GM12892 (cell line): ENCODE results near the gene KIF7.

Experiments used
- DNase-seq: peaks from one replicate; pipeline ENCODE4 v3.0.0; 2011; ENCODE audit not compliant: insufficient read length
- FAIRE-seq: peaks from 2 replicates; lab custom pipeline; 2011; peaks lifted over from hg19 to GRCh38; lab: Jason Lieb, UNC
- POLR2A ChIP-seq: IDR thresholded peaks from 2 replicates; pipeline ENCODE4 v1.6.1; 2011; ENCODE audit warnings: low read depth, low read length, control low read depth
- POLR2AphosphoS5 ChIP-seq: IDR thresholded peaks from 2 replicates; pipeline ENCODE4 v1.6.1; 2011; ENCODE audit warnings: low read depth, low read length, control low read depth
- TAF1 ChIP-seq: IDR thresholded peaks from 2 replicates; pipeline ENCODE4 v1.6.1; 2011; ENCODE audit warnings: low read depth, mild to moderate bottlenecking, control low read depth, low read length, borderline replicate concordance

KIF7 gene

DNA sequence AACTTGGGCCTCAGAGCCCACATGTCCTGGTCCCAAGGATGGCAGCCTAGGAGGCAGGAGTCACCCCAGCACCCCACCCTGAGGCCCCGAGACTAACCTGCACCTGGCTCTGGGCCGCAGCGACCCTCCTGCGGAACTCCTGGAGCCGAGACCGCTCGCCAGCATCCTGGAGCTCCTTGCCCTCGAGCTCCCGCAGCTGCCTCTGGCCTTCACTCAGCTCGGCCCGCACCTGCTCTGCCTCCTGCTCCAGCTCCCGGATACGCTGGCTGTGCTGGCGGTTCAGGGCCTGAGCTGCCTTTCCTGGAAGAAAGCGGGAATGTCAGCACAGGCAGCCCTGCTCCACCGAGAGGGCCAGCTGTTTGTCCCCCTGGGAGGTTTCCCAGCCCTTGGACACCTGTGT lies 13.2 kb downstream of the KIF7 start:
- TF ChIP-seq POLR2AphosphoS5 = no peak
- no peak for TF ChIP-seq POLR2A
- no peak for TF ChIP-seq TAF1
- FAIRE-seq (no peak), DNase-seq (no peak)

GRCh38 chr15:89641053-89641452 lies 14.2 kb downstream of the KIF7 start:
- FAIRE-seq (no peak), DNase-seq (no peak)
- TF ChIP-seq POLR2AphosphoS5 (no peak), POLR2A (no peak), TAF1 (no peak)

GRCh38 chr15:89640245-89640644 lies 15.0 kb downstream of the KIF7 start:
- no peak for DNase-seq
- FAIRE-seq = no peak
- TF ChIP-seq POLR2A (no peak), TAF1 (no peak), POLR2AphosphoS5 (no peak)

GRCh38 chr15:89633585-89633984 lies 21.7 kb downstream of the KIF7 start:
- DNase-seq (no peak), FAIRE-seq (no peak)
- TF ChIP-seq TAF1 (no peak), POLR2A (no peak), POLR2AphosphoS5 (no peak)

DNA sequence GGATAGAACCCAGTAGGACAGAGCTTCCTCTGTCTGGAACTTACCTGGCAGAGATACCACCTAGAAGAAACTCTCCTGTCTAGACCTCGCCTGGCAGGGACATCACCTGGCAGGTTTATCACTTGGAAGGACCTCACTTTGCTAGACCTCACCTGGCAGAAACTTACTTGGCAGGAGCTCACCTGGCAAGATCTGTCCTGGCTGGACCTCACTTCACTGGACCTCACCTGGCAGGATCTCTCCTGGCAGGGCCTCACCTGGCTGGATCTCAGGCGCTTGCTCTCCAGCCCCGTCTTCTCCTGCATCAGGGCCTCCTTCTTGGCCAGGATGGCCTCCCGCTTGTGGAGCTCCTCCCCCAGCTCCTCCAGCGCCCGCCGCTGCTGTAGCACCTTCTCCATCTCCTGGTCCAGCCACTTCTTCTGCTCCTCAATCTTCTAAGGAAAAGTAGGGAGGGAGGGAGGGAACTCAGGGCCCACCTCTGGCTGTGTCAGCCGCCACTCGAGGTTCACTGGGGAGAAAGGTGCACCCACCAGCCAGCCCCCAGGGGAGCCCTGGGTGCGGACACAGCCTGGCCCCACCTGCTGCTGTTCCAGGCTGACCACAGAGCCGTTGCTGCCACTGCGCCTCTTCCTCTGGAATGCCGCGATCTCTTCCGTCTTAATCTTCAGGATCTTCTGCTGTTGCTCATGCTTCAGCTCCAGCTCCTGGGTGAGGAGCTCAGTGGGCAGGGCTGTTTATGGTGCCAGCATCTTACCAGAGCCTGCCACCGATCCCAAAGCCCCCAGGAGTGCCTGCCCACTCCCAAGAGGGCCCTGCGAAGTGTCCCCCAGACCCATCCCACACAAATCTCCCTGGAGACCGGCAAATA lies 22.5 kb downstream of the KIF7 start:
- FAIRE-seq = no peak
- DNase-seq = no peak
- no peak for TF ChIP-seq POLR2A

DNA sequence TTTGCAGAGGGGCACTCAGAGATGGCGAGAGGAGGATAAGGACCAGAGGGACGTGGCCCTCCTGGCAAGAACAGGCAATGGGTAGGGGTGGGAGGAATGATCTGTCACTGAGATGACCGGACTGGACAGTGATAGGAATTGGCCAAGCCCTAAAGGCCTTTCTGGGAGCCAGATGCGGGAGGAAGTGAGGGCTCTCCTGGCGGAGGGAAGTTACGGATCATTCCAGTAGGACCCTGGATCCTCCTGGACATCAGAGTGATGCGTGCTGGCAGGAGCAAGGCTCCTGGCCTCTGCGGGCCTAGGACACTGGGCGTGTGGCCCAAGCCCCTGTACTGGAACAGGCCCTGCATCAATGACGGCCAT lies 23.4 kb downstream of the KIF7 start:
- DNase-seq = no peak
- TF ChIP-seq TAF1 = no peak
- TF ChIP-seq POLR2AphosphoS5 = no peak
- no peak for TF ChIP-seq POLR2A
- no peak for FAIRE-seq

DNA sequence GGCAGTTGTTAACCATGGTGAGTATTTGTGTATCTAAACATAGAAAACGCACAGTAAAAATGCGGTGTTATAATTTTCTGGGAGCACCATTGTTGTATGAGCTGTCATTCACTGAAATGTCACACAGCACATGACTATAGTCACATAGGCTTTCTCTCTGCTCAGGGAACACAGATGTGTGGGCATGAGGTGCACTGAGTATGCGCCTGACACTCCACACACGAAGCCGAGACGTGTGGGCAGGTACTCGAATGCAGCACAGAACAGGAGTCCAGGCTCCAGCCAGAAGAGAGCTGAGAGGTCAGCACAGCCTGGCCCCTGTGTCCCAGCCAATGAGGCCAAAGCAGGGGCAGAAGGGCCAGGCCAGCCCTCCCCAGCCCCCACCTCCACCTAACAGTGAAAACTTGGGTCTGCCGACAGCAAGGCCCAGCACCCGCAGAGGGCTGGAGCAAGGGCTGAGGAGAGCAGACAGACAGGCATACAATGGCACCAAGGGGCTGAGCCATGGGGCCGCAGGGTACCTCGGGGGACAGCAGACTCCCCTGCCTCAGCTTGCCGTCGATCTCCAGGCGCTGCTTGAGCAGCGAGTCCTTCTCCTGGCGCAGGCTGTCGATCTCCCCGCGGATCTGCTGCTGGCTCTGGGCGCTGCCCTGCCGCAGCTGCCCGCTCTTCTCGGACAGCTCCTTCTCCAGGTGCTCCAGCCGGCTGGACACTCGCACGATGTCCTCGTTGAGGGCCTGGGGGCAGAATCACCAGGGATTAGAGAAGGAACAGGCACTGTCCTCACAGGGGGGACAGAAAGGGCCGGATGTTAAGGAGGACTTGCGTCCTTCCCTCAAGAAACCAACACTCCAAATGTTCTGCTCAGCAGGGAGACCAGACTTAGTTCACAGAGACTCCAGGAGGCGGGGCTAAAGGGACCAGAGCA lies 24.0 kb downstream of the KIF7 start:
- FAIRE-seq (no peak), DNase-seq (no peak)
- TF ChIP-seq POLR2A (no peak), TAF1 (no peak), POLR2AphosphoS5 (no peak)

GRCh38 chr15:89630260-89630659 lies 25.0 kb downstream of the KIF7 start:
- no peak for DNase-seq
- FAIRE-seq = no peak
- TF ChIP-seq POLR2A (no peak), POLR2AphosphoS5 (no peak), TAF1 (no peak)

DNA sequence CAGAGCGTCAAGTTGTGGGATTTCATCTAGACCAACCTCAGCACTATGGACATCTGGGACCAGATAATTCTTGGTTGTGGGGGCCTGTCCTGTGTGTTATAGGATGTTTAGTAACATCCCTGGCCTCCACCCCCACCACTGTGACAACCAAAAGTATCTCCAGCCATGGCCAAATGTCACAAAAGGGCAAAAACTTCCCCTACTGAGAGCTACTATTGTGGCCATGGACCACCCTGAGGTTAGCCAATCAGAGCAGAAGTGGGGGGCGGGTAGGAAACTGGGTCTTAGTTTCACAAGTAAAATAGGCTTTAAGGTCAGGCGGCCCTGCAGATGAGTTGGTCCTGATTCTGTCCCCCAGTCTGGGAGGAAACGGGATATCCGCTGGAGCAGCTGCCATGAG lies 25.4 kb downstream of the KIF7 start:
- no peak for FAIRE-seq
- DNase-seq = no peak
- TF ChIP-seq POLR2AphosphoS5 (no peak), POLR2A (no peak)

GRCh38 chr15:89628806-89629715 lies 26.2 kb downstream of the KIF7 start:
- DNase-seq = no peak
- TF ChIP-seq TAF1 = no peak
- no peak for TF ChIP-seq POLR2AphosphoS5
- no peak for TF ChIP-seq POLR2A
- no peak for FAIRE-seq

GRCh38 chr15:89628301-89628700 lies 27.0 kb downstream of the KIF7 start:
- TF ChIP-seq POLR2A (no peak), POLR2AphosphoS5 (no peak), TAF1 (no peak)
- no peak for DNase-seq
- no peak for FAIRE-seq
